ENCODE data around the gene DAP3. TPM values are rescaled to one million over a fixed set of nuclear protein-coding genes. Genes with fewer than 3 reads are reported as not detected.

The DAP3 gene
- 70.4 and 86.6 TPM in 2 replicates for total RNA-seq

DNA sequence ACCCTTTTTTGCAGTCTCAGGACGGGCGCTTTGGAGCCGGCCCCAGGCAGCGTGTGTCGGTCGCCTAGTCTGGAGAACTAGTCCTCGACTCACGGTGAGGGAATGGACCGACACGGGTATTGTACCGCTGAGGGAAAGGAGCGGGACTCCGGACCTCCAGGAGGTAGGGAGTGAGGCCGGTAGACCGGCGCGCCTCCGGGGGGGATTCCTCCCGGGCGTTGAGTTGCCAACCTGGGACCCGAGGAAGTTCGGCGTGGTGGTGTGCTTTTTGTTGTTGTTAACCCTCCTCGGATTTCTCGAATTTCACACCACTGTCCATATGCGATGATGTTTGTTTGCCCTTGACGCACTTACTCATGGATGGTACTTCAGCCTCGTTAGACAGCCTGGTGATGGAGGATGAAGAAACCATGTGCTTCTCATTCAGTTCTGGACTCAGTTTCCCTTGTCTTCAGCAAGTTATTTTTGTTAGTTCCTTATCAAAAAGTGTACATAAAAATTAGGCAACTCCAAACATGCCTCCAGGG, at the start of gene DAP3:
DAP3 (plus strand) TSS at position 11 of the 527 bp plus-strand sequence. CDS start 20,689 bp downstream, outside the sequence.

DNA sequence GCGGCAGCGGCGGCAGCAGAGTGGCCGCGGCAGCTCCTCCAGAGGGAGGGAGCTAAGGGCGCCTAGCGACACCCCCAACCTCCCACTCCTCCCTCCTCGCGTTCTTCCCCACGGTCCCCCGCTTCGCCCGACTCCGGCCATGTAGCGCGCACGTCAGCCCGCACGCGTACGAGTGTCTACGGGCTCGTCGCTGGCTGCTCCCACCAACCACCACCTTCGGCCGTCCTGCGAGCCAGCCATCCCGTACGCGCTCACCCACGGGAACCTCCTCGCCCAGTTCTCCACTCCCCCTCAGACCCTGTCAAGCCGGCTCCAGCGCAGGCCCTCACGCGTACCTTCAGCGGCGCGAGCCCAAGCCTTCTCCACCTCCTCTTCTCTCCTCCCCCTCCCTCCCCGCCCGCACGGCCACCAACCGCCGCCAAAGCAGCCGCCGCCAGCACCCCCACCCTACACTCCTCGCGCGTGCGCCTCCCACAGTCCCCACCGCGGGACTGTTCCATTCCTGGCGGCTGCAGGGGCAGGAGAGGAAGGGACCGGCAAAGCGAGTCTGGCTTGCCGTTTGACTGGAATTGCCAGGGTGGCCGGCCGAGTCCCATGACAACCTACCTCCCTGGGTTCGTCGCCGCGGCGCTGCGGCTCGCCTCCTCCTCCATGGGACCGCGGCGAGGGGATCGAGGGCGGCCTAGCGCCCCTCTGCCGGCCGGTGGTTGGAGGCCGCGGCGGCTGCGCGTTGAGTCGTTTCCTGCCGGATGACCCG, 389 bp upstream of the DAP3 start, which contains the start of gene YY1AP1:
YY1AP1 (minus strand) TSS at position 451 of the 757 bp plus-strand sequence. CDS start 8,338 bp downstream, outside the sequence.

Other genes with a start within 250 kb of the DAP3 start
- gene ASH1L, start 126.3 kb upstream of the DAP3 start, total RNA-seq = 43.9 and 52.9 TPM in 2 replicates
- gene MSTO1, start 78.9 kb upstream of the DAP3 start, total RNA-seq = 20.5 and 25.2 TPM in 2 replicates
- gene YY1AP1, start 317 bp upstream of the DAP3 start, total RNA-seq = 49.3 and 59.6 TPM in 2 replicates
- 44.4 and 44.8 TPM in 2 replicates for gene GON4L, start 168.1 kb downstream of the DAP3 start, total RNA-seq
- 38.2 and 45.9 TPM in 2 replicates for gene SYT11, start 170.5 kb downstream of the DAP3 start, total RNA-seq
- 38.8 and 42.3 TPM in 2 replicates for gene RIT1, start 222.3 kb downstream of the DAP3 start, total RNA-seq
- 24.6 and 29.1 TPM in 2 replicates for gene KHDC4, start 245.3 kb downstream of the DAP3 start, total RNA-seq